ENCODE measurements around the gene AREG. TPM values are rescaled to one million over a fixed set of nuclear protein-coding genes. Genes with fewer than 3 reads are reported as not detected.

AREG gene
- total and polyA plus RNA-seq, 9 of the 15 experiments (the other 6 are each of a cell fraction or from before 2014, with no cell fraction given) = 1.4 to 7.7 (median 5.4) TPM

- TF ChIP-seq CTBP1 (IDR thresholded peaks at IDR 0.05; ENCODE audit: borderline replicate concordance) (no peak), NFXL1 (CRISPR knock-in tag; IDR thresholded peaks at IDR 0.05) (no peak), CEBPG (CRISPR knock-in tag; IDR thresholded peaks at IDR 0.05) (no peak), CEBPG (tag; conservative IDR thresholded peaks at IDR 0.05 in 1 of 2, IDR thresholded peaks at IDR 0.05 in 1 of 2) (no peak), ZNF146 (CRISPR knock-in tag; IDR thresholded peaks at IDR 0.05; ENCODE audit: unreplicated experiment) (no peak), RREB1 (CRISPR knock-in tag; IDR thresholded peaks at IDR 0.05) (no peak), HOMEZ (CRISPR knock-in tag; IDR thresholded peaks at IDR 0.05) (no peak), ZMIZ1 (IDR thresholded peaks at IDR 0.05; ENCODE audit: low read depth in 2 of 2, low read length in 2 of 2) (no peak), CBFA2T3 (IDR thresholded peaks at IDR 0.05) (peak; percentile 40; the same call in 1 of the 2 replicates), E2F5 (CRISPR knock-in tag; IDR thresholded peaks at IDR 0.05) (no peak), MAX (CRISPR knock-in tag; IDR thresholded peaks at IDR 0.05) (no peak)
Observed at GRCh38 chr4:74437866-74438265, 7.1 kb upstream of the AREG start (continued).

All from K562 (cell line).